ENCODE data around the gene CDH11. TPM values are rescaled to one million over a fixed set of nuclear protein-coding genes. Genes with fewer than 3 reads are reported as not detected.

CDH11 gene
- total RNA-seq, 1 donor from 2014 or later, result not detected

GRCh38 chr16:65032387-65032786 lies 89.5 kb downstream of the CDH11 start:
- intact Hi-C loops (cut with micrococcal nuclease), result no loop called here

GRCh38 chr16:65024767-65025178 lies 97.1 kb downstream of the CDH11 start:
- intact Hi-C loops (cut with micrococcal nuclease), result no loop called here

GRCh38 chr16:65023802-65024201 lies 98.1 kb downstream of the CDH11 start:
- intact Hi-C loops (cut with micrococcal nuclease), result no loop called here

GRCh38 chr16:65021852-65022595 lies 99.8 kb downstream of the CDH11 start:
- intact Hi-C loops (cut with micrococcal nuclease), result no loop called here

- intact Hi-C loops (cut with micrococcal nuclease), result no loop called here
Observed at GRCh38 chr16:65016754-65017153, 105.1 kb downstream of the CDH11 start.

GRCh38 chr16:65015599-65015998 lies 106.3 kb downstream of the CDH11 start:
- intact Hi-C loops (cut with micrococcal nuclease), result no loop called here

- intact Hi-C loops (cut with micrococcal nuclease), result no loop called here
Observed at GRCh38 chr16:65012357-65012756, 109.5 kb downstream of the CDH11 start.

GRCh38 chr16:65010125-65010524 lies 111.7 kb downstream of the CDH11 start:
- intact Hi-C loops (cut with micrococcal nuclease), result no loop called here

- intact Hi-C loops (cut with micrococcal nuclease), result no loop called here
Observed at GRCh38 chr16:65005696-65006095, 116.2 kb downstream of the CDH11 start.

- intact Hi-C loops (cut with micrococcal nuclease), result no loop called here
Observed at GRCh38 chr16:65004570-65004969, 117.3 kb downstream of the CDH11 start.

- intact Hi-C loops (cut with micrococcal nuclease), result no loop called here
Observed at GRCh38 chr16:65003621-65004020, 118.2 kb downstream of the CDH11 start.

- intact Hi-C loops (cut with micrococcal nuclease), result no loop called here
Observed at GRCh38 chr16:65002265-65002664, 119.6 kb downstream of the CDH11 start.

- intact Hi-C loops (cut with micrococcal nuclease), result no loop called here
Observed at GRCh38 chr16:65000654-65001053, 121.2 kb downstream of the CDH11 start.

GRCh38 chr16:64997751-64998150 lies 124.1 kb downstream of the CDH11 start:
- intact Hi-C loops (cut with micrococcal nuclease), result no loop called here

GRCh38 chr16:64997121-64997520 lies 124.7 kb downstream of the CDH11 start:
- intact Hi-C loops (cut with micrococcal nuclease), result no loop called here

- intact Hi-C loops (cut with micrococcal nuclease), result no loop called here
Observed at GRCh38 chr16:64996641-64997040, 125.2 kb downstream of the CDH11 start.

GRCh38 chr16:64993464-64993863 lies 128.4 kb downstream of the CDH11 start:
- intact Hi-C loops (cut with micrococcal nuclease), result no loop called here

GRCh38 chr16:64991001-64991400 lies 130.9 kb downstream of the CDH11 start:
- intact Hi-C loops (cut with micrococcal nuclease), result no loop called here

GRCh38 chr16:64990101-64990500 lies 131.8 kb downstream of the CDH11 start:
- intact Hi-C loops (cut with micrococcal nuclease), result no loop called here

- intact Hi-C loops (cut with micrococcal nuclease), result no loop called here
Observed at GRCh38 chr16:64989050-64989449, 132.8 kb downstream of the CDH11 start.

GRCh38 chr16:64983963-64984362 lies 137.9 kb downstream of the CDH11 start:
- intact Hi-C loops (cut with micrococcal nuclease), result no loop called here

- intact Hi-C loops (cut with micrococcal nuclease), result no loop called here
Observed at GRCh38 chr16:64983231-64983630, 138.6 kb downstream of the CDH11 start.

GRCh38 chr16:64982581-64982980 lies 139.3 kb downstream of the CDH11 start:
- intact Hi-C loops (cut with micrococcal nuclease), result no loop called here
